ENCODE results near the gene COCH.
"Not testable (repeated sequence)": the region's sequence is repeated elsewhere in the genome, so short reads cannot be mapped to it uniquely, and the experiment has no call there.

Gene COCH

GRCh38 chr14:30874999-30875787, 834 bp downstream of the COCH start:
- no peak for DNase-seq (ENCODE audit: low read depth in 2 of 2)

- DNase-seq (ENCODE audit: low read depth in 2 of 2): no peak
Observed at GRCh38 chr14:30875788-30876053, 1.4 kb downstream of the COCH start.

- no peak for DNase-seq (ENCODE audit: low read depth in 2 of 2)
Observed at GRCh38 chr14:30876692-30877091, 2.3 kb downstream of the COCH start.

GRCh38 chr14:30882431-30882830, 8.1 kb downstream of the COCH start:
- no peak for DNase-seq (ENCODE audit: low read depth in 2 of 2)

- no peak for DNase-seq (ENCODE audit: low read depth in 2 of 2)
Observed at GRCh38 chr14:30883508-30884294, 9.3 kb downstream of the COCH start.

- no peak for DNase-seq (ENCODE audit: low read depth in 2 of 2)
Observed at GRCh38 chr14:30884901-30885300, 10.5 kb downstream of the COCH start.

- no peak for DNase-seq (ENCODE audit: low read depth in 2 of 2)
Observed at GRCh38 chr14:30885840-30886740, 11.7 kb downstream of the COCH start.

GRCh38 chr14:30888480-30889243, 14.3 kb downstream of the COCH start:
- DNase-seq (ENCODE audit: low read depth in 2 of 2): no peak

- DNase-seq (ENCODE audit: low read depth in 2 of 2): no peak
Observed at GRCh38 chr14:30889244-30889594, 14.9 kb downstream of the COCH start.

GRCh38 chr14:30893819-30894218, 19.5 kb downstream of the COCH start:
- DNase-seq (ENCODE audit: low read depth in 2 of 2): no peak

- no peak for DNase-seq (ENCODE audit: low read depth in 2 of 2)
Observed at GRCh38 chr14:30894923-30895515, 20.7 kb downstream of the COCH start.

- no peak for DNase-seq (ENCODE audit: low read depth in 2 of 2)
Observed at GRCh38 chr14:30896435-30896834, 22.1 kb downstream of the COCH start.

GRCh38 chr14:30897121-30897520, 22.8 kb downstream of the COCH start:
- DNase-seq (ENCODE audit: low read depth in 2 of 2): not testable (repeated sequence)

GRCh38 chr14:30903285-30904124, 29.1 kb downstream of the COCH start:
- DNase-seq (ENCODE audit: low read depth in 2 of 2): no peak

GRCh38 chr14:30906752-30907658, 32.6 kb downstream of the COCH start:
- DNase-seq (ENCODE audit: low read depth in 2 of 2): no peak

- DNase-seq (ENCODE audit: low read depth in 2 of 2): no peak
Observed at GRCh38 chr14:30907659-30908057, 33.3 kb downstream of the COCH start.

GRCh38 chr14:30908826-30909225, 34.5 kb downstream of the COCH start:
- no peak for DNase-seq (ENCODE audit: low read depth in 2 of 2)

- no peak for DNase-seq (ENCODE audit: low read depth in 2 of 2)
Observed at GRCh38 chr14:30914812-30915211, 40.5 kb downstream of the COCH start.

- no peak for DNase-seq (ENCODE audit: low read depth in 2 of 2)
Observed at GRCh38 chr14:30915596-30915995, 41.2 kb downstream of the COCH start.
